Keratinocyte (primary cell): Measurements from ENCODE around the gene PRDX6.

Experiments used
- CTCF ChIP-seq, 3 experiments: IDR thresholded peaks in 1 of 3; conservative IDR thresholded peaks in 1 of 3; optimal IDR thresholded peaks in 1 of 3; 2 replicates in 2 of 3; 3 replicates in 1 of 3; pipeline versions ENCODE3 to v1.5.1; 2011; ENCODE audit warnings: low read length in 3 of 3, mild to moderate bottlenecking in 3 of 3, moderate library complexity in 2 of 3, control low read depth in 1 of 3, inconsistent platforms in 1 of 3; ENCODE audit not compliant: insufficient read depth in 2 of 3; ENCODE audit errors: extremely low read depth in 1 of 3
- EZH2 ChIP-seq: IDR thresholded peaks from one replicate; pipeline ENCODE4 v1.6.1; 2012; ENCODE audit warnings: inconsistent platforms, mild to moderate bottlenecking, low read length, moderate library complexity

- TF ChIP-seq CTCF (optimal IDR thresholded peaks at IDR 0.05 in 1 of 3, IDR thresholded peaks at IDR 0.05 in 1 of 3, conservative IDR thresholded peaks at IDR 0.05 in 1 of 3; ENCODE audit: extremely low read depth in 1 of 3, insufficient read depth in 2 of 3, low read length in 3 of 3) (no peak), EZH2 (no peak)
Observed at GRCh38 chr1:173525926-173526325, 48.8 kb downstream of the PRDX6 start.
